ENCODE measurements around the gene AXL. TPM values are rescaled to one million over a fixed set of nuclear protein-coding genes. Genes with fewer than 3 reads are reported as not detected.

AXL gene
- total and polyA plus RNA-seq, 2 donors (not counting 3 experiments of a cell fraction or from before 2014, with no cell fraction given): 86.9 to 172 TPM

DNA sequence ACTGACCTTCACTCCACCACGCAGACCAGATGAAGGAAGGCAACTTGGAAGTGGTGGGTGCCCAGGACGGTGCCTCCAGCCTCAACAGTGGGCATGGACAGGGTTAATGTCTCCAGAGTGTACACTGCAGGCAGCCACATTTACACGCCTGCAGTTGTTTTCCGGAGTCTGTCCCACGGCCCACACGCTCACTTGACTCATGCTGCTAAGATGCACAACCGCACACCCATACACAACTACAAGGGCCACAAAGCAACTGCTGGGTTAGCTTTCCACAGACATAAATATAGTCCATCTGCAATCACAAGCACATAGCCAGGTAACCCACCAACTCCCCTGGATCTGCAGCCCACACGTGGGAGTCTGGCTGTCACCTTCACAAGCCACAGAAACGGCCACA, 12.6 kb upstream of the AXL start:
- POLR2A ChIA-PET: no interaction called here
- TF ChIP-seq, protein P1, sequence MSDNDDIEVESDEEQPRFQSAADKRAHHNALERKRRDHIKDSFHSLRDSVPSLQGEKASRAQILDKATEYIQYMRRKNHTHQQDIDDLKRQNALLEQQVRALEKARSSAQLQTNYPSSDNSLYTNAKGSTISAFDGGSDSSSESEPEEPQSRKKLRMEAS (IDR thresholded peaks at IDR 0.05; ENCODE audit: insufficient read depth, insufficient read length): no peak
- TF ChIP-seq EZH2 (IDR thresholded peaks at IDR 0.05; ENCODE audit: borderline replicate concordance, low read depth, low read length, severe bottlenecking) (no peak), MYC (IDR thresholded peaks at IDR 0.05; ENCODE audit: low read depth, low read length) (no peak), POLR2AphosphoS5 (IDR thresholded peaks at IDR 0.05; ENCODE audit: insufficient read depth, low read depth, low read length) (no peak), FOS (IDR thresholded peaks at IDR 0.05; ENCODE audit: borderline replicate concordance, insufficient read depth, low read length) (no peak), GATA2 (IDR thresholded peaks at IDR 0.05; ENCODE audit: insufficient read depth, insufficient read length, low read depth, low read length) (no peak), POLR2A (IDR thresholded peaks at IDR 0.05; ENCODE audit: low read depth, low read length) (no peak), JUN (IDR thresholded peaks at IDR 0.05; ENCODE audit: borderline replicate concordance, insufficient read depth, insufficient read length, low read depth) (no peak)
- TF ChIP-seq, protein P2, sequence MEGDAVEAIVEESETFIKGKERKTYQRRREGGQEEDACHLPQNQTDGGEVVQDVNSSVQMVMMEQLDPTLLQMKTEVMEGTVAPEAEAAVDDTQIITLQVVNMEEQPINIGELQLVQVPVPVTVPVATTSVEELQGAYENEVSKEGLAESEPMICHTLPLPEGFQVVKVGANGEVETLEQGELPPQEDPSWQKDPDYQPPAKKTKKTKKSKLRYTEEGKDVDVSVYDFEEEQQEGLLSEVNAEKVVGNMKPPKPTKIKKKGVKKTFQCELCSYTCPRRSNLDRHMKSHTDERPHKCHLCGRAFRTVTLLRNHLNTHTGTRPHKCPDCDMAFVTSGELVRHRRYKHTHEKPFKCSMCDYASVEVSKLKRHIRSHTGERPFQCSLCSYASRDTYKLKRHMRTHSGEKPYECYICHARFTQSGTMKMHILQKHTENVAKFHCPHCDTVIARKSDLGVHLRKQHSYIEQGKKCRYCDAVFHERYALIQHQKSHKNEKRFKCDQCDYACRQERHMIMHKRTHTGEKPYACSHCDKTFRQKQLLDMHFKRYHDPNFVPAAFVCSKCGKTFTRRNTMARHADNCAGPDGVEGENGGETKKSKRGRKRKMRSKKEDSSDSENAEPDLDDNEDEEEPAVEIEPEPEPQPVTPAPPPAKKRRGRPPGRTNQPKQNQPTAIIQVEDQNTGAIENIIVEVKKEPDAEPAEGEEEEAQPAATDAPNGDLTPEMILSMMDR (IDR thresholded peaks at IDR 0.05; ENCODE audit: extremely low read depth in 1 of 2, insufficient read depth in 1 of 2, low read depth in 1 of 2, low read length in 2 of 2): no peak
- Histone ChIP-seq H3K4me3 (replicated peaks in 1 of 3; ENCODE audit: insufficient read depth in 1 of 3, low read depth in 1 of 3, low read length in 3 of 3) (no peak overlapping the region), H3K4me1 (ENCODE audit: control insufficient read depth, extremely low read depth, insufficient read depth, low read length) (no peaks in the 10 kb centered on the region), H4K20me1 (replicated peaks; ENCODE audit: control insufficient read depth, extremely low read depth, insufficient read depth, low read length) (no peaks in the 10 kb centered on the region), H3K27ac (ENCODE audit: insufficient read depth, low read depth, low read length) (no peak overlapping the region), H3K9ac (replicated peaks; ENCODE audit: extremely low read depth, insufficient read depth, low read length) (no peak overlapping the region), H3K79me2 (ENCODE audit: control insufficient read depth, insufficient read depth, low read length) (no peaks in the 10 kb centered on the region), H3K27me3 (ENCODE audit: control insufficient read depth in 2 of 2, insufficient read depth in 2 of 2, low read length in 2 of 2) (no peaks in the 10 kb centered on the region), H2AFZ (ENCODE audit: low read depth, low read length) (no peak overlapping the region), H3K36me3 (ENCODE audit: control insufficient read depth in 2 of 2, extremely low read depth in 1 of 2, insufficient read depth in 2 of 2, low read length in 2 of 2) (no peaks in the 10 kb centered on the region), H3K4me2 (ENCODE audit: insufficient read depth, low read length) (no peak overlapping the region), H3K9me3 (replicated peaks; ENCODE audit: control insufficient read depth, insufficient read depth, low read length) (no peaks in the 10 kb centered on the region), H3K9me1 (replicated peaks; ENCODE audit: control insufficient read depth, extremely low read depth, insufficient read depth, low read length) (no peaks in the 10 kb centered on the region)
- intact Hi-C loops (cut with micrococcal nuclease): no loop called here
- dilution Hi-C loops (cut with MboI; ENCODE audit: extremely low pct_ligation_motif_present, low sequenced_read_pairs): no loop called here
- BruUV-seq (replicated peaks): no TSS peak
- CTCF ChIA-PET: interaction anchor here (2.2 to 9.1 kb wide), 2 partner anchors 55 to 102 kb away, joined by 7 to 244 read pairs; partner anchors contain the start of gene HNRNPUL1
- no peak for FAIRE-seq
- no peak for DNase-seq (ENCODE audit: low read depth, low spot score)

Measured in endothelial cell of umbilical vein (primary cell).